ENCODE results near the gene MSMP.

- TF ChIP-seq CTCF (IDR thresholded peaks at IDR 0.05) = no peak
- TF ChIP-seq POLR2A (IDR thresholded peaks at IDR 0.05) = no peak
- no peak for TF ChIP-seq EP300 (IDR thresholded peaks at IDR 0.05; ENCODE audit: low read depth)
Observed at GRCh38 chr9:35781066-35781465, 27.0 kb upstream of the MSMP start.
